Pancreas (tissue), 10 donors: Measurements from ENCODE around the gene MAMLD1. TPM values are rescaled to one million over a fixed set of nuclear protein-coding genes. Genes with fewer than 3 reads are reported as not detected.

Experiments used
- ATAC-seq, 4 donors: fragments of 200-7000 bp; cut with Tn5 transposase; one replicate each; pipeline versions ENCODE4 v1.8.0 to v1.9.1; 2020; ENCODE audit warnings: mild to moderate bottlenecking in 4 of 4, moderate library complexity in 4 of 4
- DNase-seq, 6 donors: peaks; one replicate each; pipeline ENCODE4 v3.0.0-alpha.2; 2020
- FAIRE-seq: peaks from 2 replicates; lab custom pipeline; 2012; peaks lifted over from hg19 to GRCh38; lab: Jason Lieb, UNC
- H3K27ac ChIP-seq, 4 donors: fragments of 200-600 bp; sonication (generic); 1 replicate in 3 of 4; 2 replicates in 1 of 4; pipeline versions ENCODE4 v1.5.0 to v1.8.0; 2020
- H3K27me3 ChIP-seq, 4 donors: fragments of 200-600 bp; one replicate each; pipeline ENCODE4 v1.8.0; 2021
- H3K36me3 ChIP-seq, 3 donors: fragments of 200-600 bp; sonication (generic) in 1 of 3; one replicate each; pipeline versions ENCODE4 v1.5.0 to v1.8.0; 2020 to 2021
- H3K4me1 ChIP-seq, 3 donors: fragments of 200-600 bp; one replicate each; pipeline ENCODE4 v1.8.0; 2021
- H3K4me3 ChIP-seq, 4 donors: fragments of 200-600 bp; sonication (generic) in 2 of 4; one replicate each; pipeline versions ENCODE4 v1.5.0 to v1.8.0; 2020 to 2021
- H3K9me3 ChIP-seq, 4 donors: fragments of 200-600 bp; one replicate each; pipeline ENCODE4 v1.8.0; 2021
- WGBS, 2 donors: extraction: QIAGEN DNeasy Blood & Tissue Kit; methylation state at CpG; one replicate each; pipeline ENCODE4 v1.1.7; 2013; 5-methylcytosine and 5-hydroxymethylcytosine counted together
- intact Hi-C, 3 donors: fragments of 100-400 bp; cut with DNase I; formaldehyde crosslinking; loops; one replicate each; pipeline versions ENCODE4 v1.11.1 to v1.14.2; 2022
- polyA plus RNA-seq, 2 donors: library from polyadenylated mRNA; stranded (reverse); fragments of 200-250 nt; gene quantifications; one replicate each; pipeline ENCODE4 v1.2.3, GENCODE V29; 2013
- total RNA-seq, 6 donors: library from RNA; stranded (reverse); fragmentation: NEBNext Ultra II Directional in 4 of 6; extraction: Animal tissue kit (Norgen Biotek cat#: 25700) in 4 of 6; gene quantifications; one replicate each; pipeline versions ENCODE4 v1.2.1 to v1.2.4, GENCODE V29; 2021 to 2023
- TF ChIP-seq, protein P1 (sequence below), 4 donors: fragments of 200-600 bp; sonication (generic) in 3 of 4; IDR thresholded peaks; one replicate each; pipeline versions ENCODE4 v1.5.0 to v1.8.0; 2021; ENCODE audit warnings: antibody characterized with exemption in 4 of 4
- donor health status: healthy with polysubstance abuse.
- donor health status: DM: no; HTN: no; CAD: no; lungs with moderate emphysema.
- donor health status: DM: no; HTN: no; CAD: no.
- donor health status: control.
- donor health status: control.
- donor health status: Bipolar disorder and iron deficiency.
- donor health status: DM: yes; HTN: yes; CAD: no.
- donor health status: DM: no; HTN: no; CAD: no.
- donor health status: DM: no; HTN: no; CAD: no.
- donor health status: DM: yes; HTN: yes; CAD: no.

Gene MAMLD1
- total and polyA plus RNA-seq, 8 donors: 2.4 to 8.8 (median 3.5) TPM

DNA sequence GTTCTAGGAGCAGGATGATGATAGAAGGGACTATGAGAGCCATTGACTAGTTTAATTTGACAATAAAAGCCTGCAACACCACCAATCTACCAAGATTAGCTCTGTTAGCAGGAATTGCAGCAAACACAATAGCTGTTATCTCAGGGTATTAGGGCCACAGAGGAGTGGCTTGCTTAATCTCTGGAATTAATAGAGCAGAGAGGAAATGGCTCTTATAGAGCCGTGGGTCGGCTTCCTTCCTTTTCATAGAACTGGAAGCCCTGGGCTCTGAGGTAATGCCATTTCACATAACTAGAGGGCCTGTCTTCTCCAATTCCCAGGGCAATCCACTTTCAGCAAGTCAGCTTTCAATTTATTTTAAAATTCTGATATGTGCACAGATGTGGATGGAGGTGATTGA lies 83.0 kb downstream of the MAMLD1 start:
- Histone ChIP-seq H3K36me3 (no peaks in the 10 kb centered on the region), H3K9me3 (no peaks in the 10 kb centered on the region), H3K4me1 (no peaks in the 10 kb centered on the region), H3K4me3 (no peak overlapping the region), H3K27me3 (no peaks in the 10 kb centered on the region), H3K27ac (no peak overlapping the region)
- no peak for ATAC-seq
- FAIRE-seq: no peak
- DNase-seq: no peak
- intact Hi-C loops: no loop called here
- 68 to 93% methylated on average over 2 of the region's 2 CpGs for WGBS, 2 donors
- TF ChIP-seq, protein P1, sequence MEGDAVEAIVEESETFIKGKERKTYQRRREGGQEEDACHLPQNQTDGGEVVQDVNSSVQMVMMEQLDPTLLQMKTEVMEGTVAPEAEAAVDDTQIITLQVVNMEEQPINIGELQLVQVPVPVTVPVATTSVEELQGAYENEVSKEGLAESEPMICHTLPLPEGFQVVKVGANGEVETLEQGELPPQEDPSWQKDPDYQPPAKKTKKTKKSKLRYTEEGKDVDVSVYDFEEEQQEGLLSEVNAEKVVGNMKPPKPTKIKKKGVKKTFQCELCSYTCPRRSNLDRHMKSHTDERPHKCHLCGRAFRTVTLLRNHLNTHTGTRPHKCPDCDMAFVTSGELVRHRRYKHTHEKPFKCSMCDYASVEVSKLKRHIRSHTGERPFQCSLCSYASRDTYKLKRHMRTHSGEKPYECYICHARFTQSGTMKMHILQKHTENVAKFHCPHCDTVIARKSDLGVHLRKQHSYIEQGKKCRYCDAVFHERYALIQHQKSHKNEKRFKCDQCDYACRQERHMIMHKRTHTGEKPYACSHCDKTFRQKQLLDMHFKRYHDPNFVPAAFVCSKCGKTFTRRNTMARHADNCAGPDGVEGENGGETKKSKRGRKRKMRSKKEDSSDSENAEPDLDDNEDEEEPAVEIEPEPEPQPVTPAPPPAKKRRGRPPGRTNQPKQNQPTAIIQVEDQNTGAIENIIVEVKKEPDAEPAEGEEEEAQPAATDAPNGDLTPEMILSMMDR (IDR thresholded peaks at IDR 0.05): no peak

DNA sequence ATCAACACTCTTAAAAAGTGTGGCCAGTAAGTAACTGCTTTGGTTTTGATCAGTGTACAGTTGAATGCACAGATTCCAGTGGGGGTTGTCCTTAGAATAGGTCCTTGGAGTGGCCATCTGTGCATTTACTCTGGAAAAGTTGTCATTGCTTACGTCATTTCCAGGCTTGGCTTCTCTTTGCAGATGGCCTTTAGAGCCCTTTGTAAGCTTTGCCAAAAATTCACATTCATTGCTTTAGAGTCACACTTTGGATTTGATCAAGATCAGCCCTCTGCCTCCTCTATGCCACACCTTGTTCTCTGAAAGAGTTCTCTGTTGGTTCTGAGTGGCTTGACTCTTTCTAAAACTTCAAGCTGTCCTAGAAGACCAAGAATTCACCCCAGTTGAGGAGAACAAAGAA lies 83.9 kb downstream of the MAMLD1 start:
- DNase-seq (no peak), FAIRE-seq (no peak), ATAC-seq (no peak)
- Histone ChIP-seq H3K36me3 (no peaks in the 10 kb centered on the region), H3K4me3 (no peak overlapping the region), H3K9me3 (no peaks in the 10 kb centered on the region), H3K4me1 (no peaks in the 10 kb centered on the region), H3K27me3 (no peaks in the 10 kb centered on the region), H3K27ac (no peak overlapping the region)
- 33 to 38% methylated on average over 1 of the region's 1 CpG for WGBS, 2 donors
- intact Hi-C loops: no loop called here
- TF ChIP-seq, protein P1 (IDR thresholded peaks at IDR 0.05): no peak

DNA sequence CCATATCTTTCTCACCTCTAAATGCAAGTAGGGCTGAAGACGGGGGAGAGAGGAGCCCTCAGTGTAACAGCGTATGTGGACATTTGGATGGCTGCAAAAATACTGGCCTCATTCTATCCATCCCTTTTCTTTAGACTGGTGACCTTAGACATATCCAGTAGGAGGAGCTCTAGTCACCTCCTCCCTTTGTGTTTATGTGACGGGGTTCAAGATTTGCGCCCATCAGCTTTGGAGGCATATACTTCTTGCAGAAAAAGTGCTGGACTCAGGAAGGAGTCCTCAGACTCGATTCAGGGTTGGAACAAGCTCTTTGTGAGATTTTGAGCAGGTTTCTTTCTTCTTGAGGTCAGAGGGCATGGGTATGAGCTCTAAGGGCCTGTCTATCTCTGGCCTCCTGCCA lies 86.2 kb downstream of the MAMLD1 start:
- FAIRE-seq (no peak), ATAC-seq (no peak), DNase-seq (no peak)
- TF ChIP-seq, protein P1 (IDR thresholded peaks at IDR 0.05): no peak
- no peaks in the 10 kb centered on the region for H3K36me3 ChIP-seq
- 69 to 85% methylated on average over 5 of the region's 5 CpGs for WGBS, 2 donors
- intact Hi-C loops: no loop called here
- H3K4me3 ChIP-seq: no peak overlapping the region
- H3K9me3 ChIP-seq: no peaks in the 10 kb centered on the region
- H3K27ac ChIP-seq: no peak overlapping the region
- no peaks in the 10 kb centered on the region for H3K27me3 ChIP-seq
- H3K4me1 ChIP-seq: no peaks in the 10 kb centered on the region

- no peaks in the 10 kb centered on the region for H3K36me3 ChIP-seq
- no peaks in the 10 kb centered on the region for H3K27me3 ChIP-seq
- no peaks in the 10 kb centered on the region for H3K9me3 ChIP-seq
- no peaks in the 10 kb centered on the region for H3K4me1 ChIP-seq
- no peak overlapping the region for H3K4me3 ChIP-seq
- intact Hi-C loops: no loop called here
- no peak for ATAC-seq
- TF ChIP-seq, protein P1 (IDR thresholded peaks at IDR 0.05): no peak
- DNase-seq: no peak
- 87% methylated on average over 5 of the region's 5 CpGs for WGBS, 2 donors
- no peak overlapping the region for H3K27ac ChIP-seq
- no peak for FAIRE-seq
Measured at GRCh38 chrX:150450519-150451177, 87.5 kb downstream of the MAMLD1 start.

DNA sequence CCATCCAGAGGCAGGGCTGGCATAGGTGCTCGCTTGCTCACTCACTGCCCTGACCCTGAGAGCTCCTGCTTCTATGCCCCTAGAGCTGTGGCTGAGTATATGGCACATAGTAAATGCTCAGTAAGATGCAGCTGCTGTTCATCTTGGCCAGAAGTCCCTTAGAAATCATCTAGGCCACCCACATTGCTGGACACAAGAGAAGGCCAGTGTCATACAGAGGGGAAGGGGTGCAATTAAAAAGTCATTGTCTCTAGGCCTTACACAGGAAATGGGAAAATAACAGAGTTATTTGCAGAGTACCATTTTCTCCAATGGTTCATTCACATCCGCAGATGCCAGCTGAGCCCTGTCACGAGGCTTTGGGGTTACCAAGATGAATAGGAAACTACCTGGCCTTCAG lies 88.8 kb downstream of the MAMLD1 start:
- TF ChIP-seq, protein P1 (IDR thresholded peaks at IDR 0.05): no peak
- intact Hi-C loops: no loop called here
- FAIRE-seq (no peak), DNase-seq (no peak), ATAC-seq (no peak)
- no peaks in the 10 kb centered on the region for H3K36me3 ChIP-seq
- H3K4me1 ChIP-seq: no peaks in the 10 kb centered on the region
- WGBS, 2 donors: 91 to 94% methylated on average over 3 of the region's 3 CpGs
- H3K9me3 ChIP-seq: no peaks in the 10 kb centered on the region
- no peak overlapping the region for H3K4me3 ChIP-seq
- no peak overlapping the region for H3K27ac ChIP-seq
- no peaks in the 10 kb centered on the region for H3K27me3 ChIP-seq
